ENCODE measurements around the gene SLC25A21.
"Not testable (repeated sequence)": the region's sequence is repeated elsewhere in the genome, so short reads cannot be mapped to it uniquely, and the experiment has no call there.

The SLC25A21 gene

GRCh38 chr14:37172024-37172869 is at the start of gene SLC25A21:
Gene SLC25A21, minus strand, starts transcription at chr14:37172606.
- peak in 52 of 56 donors; percentile 16 to 81 (median 59) for DNase-seq

GRCh38 chr14:37221073-37221472 is 48.7 kb upstream of the SLC25A21 start:
- no peak for DNase-seq

GRCh38 chr14:37215345-37215744 is 42.9 kb upstream of the SLC25A21 start:
- no peak for DNase-seq

GRCh38 chr14:37213016-37213415 is 40.6 kb upstream of the SLC25A21 start:
- no peak for DNase-seq

- no peak for DNase-seq
Measured at GRCh38 chr14:37210448-37210847, 38.0 kb upstream of the SLC25A21 start.

- not testable (repeated sequence) for DNase-seq
Measured at GRCh38 chr14:37209617-37210016, 37.2 kb upstream of the SLC25A21 start.

- not testable (repeated sequence) for DNase-seq
Measured at GRCh38 chr14:37205623-37206605, 33.5 kb upstream of the SLC25A21 start.

- no peak for DNase-seq
Measured at GRCh38 chr14:37203423-37203822, 31.0 kb upstream of the SLC25A21 start.

GRCh38 chr14:37202812-37203211 is 30.4 kb upstream of the SLC25A21 start:
- DNase-seq, result no peak

- DNase-seq, result no peak
Measured at GRCh38 chr14:37202265-37202664, 29.9 kb upstream of the SLC25A21 start.

GRCh38 chr14:37201724-37202123 is 29.3 kb upstream of the SLC25A21 start:
- no peak for DNase-seq

- no peak for DNase-seq
Measured at GRCh38 chr14:37198907-37199306, 26.5 kb upstream of the SLC25A21 start.

- no peak for DNase-seq
Measured at GRCh38 chr14:37198273-37198598, 25.8 kb upstream of the SLC25A21 start.

- DNase-seq, result peak in 55 of 56 donors; percentile 28 to 89 (median 73)
Measured at GRCh38 chr14:37197421-37198272, 25.2 kb upstream of the SLC25A21 start, which contains the start of gene MIPOL1. Gene MIPOL1, plus strand, starts transcription at chr14:37197937. Its CDS starts 49,952 bp downstream, at chr14:37247889.

GRCh38 chr14:37196604-37197420 is 24.4 kb upstream of the SLC25A21 start:
- no peak for DNase-seq

- no peak for DNase-seq
Measured at GRCh38 chr14:37195327-37195726, 22.9 kb upstream of the SLC25A21 start.

- DNase-seq, result no peak
Measured at GRCh38 chr14:37194698-37195097, 22.3 kb upstream of the SLC25A21 start.

- not testable (repeated sequence) for DNase-seq
Measured at GRCh38 chr14:37189733-37190132, 17.3 kb upstream of the SLC25A21 start.

GRCh38 chr14:37187840-37188577 is 15.6 kb upstream of the SLC25A21 start:
- not testable (repeated sequence) for DNase-seq
